ENCODE measurements around the gene ALCAM.

ALCAM gene

DNA sequence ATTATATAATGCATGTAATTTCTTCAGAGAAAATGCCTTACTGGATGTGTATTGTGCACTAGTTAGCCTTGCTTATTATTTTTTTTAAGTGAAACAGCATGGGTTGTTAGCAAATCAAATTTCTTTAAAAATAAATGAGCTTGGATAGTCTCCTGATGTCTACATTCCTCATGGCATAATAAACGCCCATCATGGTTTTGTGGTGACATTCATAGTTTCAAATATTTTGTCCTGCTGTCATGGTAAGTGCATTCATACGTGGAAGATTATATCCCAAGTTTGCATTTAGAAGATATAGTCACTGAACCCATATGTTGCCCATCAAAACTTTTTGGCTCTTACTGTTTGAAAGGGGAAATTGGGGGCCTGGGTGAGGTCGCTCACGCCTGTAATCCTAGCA lies 130.7 kb downstream of the ALCAM start:
- DNase-seq: peak; percentile 43

DNA sequence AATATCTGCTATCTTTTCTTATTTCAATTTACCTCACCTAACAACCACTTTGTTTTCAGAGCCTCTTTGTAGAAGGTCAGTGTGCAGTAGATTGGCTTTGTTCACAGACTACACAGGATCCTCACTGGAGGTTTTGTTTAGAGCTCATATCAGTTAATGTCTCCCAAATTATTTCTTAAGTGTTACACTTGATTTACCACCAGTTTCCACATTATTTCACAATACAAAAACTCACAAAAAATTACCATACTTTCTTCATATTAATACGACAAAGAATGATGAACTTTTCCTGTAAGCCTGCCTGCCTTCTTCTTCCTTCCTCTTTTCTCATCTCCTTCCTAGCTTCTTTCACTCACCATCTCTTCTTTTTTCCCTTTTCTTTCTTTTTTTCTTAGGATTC lies 133.3 kb downstream of the ALCAM start:
- DNase-seq: no peak

DNA sequence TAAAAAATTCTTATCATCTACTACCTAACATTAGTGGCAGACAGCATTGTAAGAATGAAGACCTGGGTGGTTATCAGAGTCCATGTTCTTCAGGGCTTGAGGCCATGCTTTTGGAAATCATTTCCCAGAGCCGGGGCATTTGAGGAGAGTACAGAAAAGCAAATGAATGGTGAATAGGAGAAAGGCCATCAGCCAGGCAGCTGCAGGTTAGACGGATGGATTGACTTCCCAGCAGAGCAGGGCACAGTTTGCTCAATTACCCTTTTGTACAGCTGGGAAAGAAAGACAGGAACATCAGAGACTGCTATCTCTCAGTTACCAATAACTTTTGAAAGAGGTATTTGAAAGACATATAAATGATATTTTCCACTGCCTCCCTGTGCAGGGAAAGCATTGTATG lies 135.6 kb downstream of the ALCAM start:
- no peak for DNase-seq

DNA sequence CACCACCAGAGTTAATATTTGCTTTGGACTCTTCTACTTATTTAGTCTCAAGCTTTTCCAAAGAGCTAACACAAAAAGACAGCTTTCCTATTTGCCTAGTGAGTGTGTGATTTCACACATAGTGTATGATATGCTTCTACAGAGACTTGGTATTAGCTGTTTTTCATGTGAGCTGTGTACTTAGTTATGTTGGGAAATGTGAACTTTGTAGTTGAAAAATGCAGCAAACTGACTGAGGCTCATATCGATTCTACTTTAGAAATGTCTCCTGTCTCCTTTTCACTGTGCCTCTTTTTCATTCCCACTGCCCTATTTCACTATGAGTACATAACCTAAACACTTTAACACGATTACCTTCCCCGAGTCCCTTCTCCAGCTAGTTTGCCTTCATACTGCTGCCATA lies 136.5 kb downstream of the ALCAM start:
- no peak for DNase-seq

DNA sequence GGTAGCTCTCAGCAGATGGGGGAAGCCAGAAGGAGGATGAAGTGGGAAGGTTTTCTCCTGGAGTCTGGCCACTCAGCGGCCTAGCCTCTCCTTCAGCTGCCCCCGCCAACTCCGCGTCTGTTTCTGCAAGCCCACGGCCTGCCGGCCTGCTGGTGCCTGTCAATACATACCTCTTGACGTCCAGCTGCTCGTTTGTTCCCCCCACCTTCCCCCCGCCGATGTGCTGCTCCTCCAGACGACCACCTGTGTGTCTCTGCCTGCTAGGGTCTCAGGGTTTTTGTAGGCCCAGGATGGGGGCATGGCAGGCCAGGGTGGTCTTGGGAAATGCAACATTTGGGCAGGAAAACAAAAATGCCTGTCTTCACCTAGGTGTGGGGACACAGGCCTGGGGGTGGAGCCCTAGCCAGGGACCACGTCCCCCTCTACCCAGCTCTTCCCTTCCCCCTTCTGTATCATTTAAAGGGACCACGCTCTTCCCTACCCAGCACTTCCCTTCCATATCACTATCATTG lies 137.8 kb downstream of the ALCAM start:
- DNase-seq: no peak

DNA sequence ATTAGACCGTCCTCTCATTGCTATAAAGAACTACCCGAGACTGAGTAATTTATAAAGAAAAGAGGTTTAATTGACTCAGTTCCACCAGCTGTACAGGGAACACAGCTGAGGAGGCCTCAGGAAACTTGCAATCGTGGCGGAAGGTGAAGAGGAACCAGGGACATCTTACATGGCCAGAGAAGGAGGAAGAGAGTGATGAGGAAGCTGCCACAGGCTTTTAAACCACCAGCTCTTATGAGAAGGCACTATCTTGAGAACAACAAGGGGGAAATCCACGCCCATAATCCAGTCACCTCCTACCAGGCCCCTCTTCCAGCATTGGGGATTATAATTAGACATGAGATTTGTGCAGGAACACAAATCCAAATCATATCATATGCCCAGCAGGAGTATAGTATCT lies 138.5 kb downstream of the ALCAM start:
- DNase-seq: no peak

DNA sequence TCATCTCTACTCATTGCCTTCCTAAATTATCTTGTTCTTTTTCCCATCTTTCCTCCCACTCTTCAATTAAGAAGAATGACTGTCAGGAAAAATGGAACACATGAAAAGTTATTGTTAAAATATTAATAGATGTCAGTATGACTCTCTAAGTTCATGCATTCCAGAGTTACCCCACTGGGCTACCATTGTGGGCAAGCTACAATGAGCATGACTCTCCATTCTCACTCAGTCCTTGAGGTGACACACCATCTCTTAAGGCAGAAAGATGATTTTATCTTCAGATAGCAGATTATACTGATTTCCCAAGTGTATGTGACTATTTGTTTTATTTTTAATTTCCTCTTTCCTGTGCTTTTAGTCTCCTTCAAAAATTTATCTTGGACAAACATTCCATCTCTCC lies 144.3 kb downstream of the ALCAM start:
- DNase-seq: peak; percentile 47

DNA sequence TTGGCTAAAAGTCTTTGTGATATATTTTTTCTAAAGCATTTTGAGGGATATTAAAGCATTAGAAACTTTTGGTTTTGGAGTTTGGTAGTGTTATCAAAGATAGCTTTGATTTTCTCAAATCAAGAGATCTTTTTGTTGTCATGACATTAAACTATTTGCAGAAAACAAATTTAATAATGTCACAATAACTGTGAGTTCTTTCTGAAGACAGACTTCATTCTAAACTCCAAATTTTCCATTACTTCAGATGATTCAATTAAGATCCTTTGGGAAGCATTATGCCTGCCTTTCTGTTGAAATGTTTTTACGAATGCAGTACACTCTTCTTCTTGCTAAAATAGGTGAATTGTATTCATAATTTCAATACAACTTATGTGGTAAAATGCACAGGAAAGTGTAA lies 145.4 kb downstream of the ALCAM start:
- no peak for DNase-seq

DNA sequence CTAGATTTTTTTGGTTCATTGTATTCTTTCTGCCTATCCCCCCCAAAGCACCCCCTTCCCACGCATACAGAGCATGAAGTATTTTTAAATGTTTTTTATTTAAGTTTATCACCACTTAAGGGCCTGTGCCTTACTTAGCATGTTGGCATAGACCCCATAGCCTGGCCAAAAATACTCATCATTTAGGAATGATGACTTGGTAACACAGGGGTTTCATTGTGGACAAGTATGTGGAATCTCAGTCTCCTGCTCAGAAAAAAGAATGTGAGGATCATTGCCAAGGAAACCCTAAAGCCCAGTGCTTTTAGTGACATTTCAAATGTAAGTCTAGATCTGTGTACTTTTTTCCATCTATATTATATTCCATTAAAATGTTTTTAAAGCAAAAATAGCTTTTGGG lies 146.3 kb downstream of the ALCAM start:
- peak; percentile 93 for DNase-seq

DNA sequence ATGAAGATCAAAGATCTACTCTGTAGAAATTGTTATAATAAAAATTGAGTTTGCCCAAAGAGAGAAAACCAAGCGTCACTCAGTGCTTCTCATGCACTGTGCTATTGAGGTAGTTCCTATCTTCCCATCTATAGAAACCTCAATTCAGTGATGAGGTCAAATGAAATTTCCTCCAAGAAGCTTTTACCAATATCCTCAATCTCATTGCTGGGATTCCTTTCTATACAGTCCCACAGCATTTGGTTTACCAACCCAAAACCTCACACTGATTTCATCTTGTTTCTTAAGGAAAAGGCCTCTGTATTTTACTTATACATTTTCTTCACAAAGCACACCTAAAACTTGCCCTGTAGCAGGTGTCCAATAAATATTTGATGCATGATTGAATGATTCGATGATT lies 147.2 kb downstream of the ALCAM start:
- DNase-seq: peak; percentile 82

DNA sequence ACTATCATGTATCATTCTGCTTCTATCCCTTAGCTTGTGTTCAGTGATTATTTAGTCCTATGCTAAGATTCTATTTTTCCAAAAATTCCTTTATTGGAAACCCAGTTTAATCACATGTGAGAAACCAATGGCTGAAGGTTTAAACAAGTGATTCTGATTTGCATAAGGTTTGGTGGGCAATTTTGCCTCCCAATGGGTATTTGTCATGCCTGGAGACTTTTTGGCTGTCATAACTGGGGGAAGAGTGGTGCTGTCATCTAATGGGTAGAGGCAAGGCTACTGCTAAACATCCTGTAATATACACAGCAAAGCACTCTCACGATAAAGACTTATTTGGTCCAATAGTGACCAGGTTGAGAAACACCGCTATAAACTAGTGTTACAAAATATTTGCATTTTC lies 148.7 kb downstream of the ALCAM start:
- no peak for DNase-seq

DNA sequence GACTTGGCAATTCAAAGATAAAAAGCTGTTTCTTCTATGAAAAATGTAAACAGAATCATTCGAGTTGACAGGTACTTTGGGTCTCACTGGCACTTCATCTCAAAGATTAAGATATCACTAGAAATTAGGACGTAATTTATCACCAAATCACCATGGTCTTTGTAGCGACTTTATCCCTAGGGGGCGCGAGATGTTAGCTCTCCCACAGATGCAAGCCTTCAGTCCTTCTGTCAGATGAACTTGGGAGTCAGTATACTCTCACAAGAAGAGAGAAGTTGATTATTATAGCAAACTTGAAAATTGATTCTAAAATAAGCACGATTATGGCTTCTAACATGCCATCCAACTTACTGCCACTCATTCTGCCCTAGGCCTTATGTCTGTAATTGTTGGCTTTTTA lies 150.3 kb downstream of the ALCAM start:
- no peak for DNase-seq

DNA sequence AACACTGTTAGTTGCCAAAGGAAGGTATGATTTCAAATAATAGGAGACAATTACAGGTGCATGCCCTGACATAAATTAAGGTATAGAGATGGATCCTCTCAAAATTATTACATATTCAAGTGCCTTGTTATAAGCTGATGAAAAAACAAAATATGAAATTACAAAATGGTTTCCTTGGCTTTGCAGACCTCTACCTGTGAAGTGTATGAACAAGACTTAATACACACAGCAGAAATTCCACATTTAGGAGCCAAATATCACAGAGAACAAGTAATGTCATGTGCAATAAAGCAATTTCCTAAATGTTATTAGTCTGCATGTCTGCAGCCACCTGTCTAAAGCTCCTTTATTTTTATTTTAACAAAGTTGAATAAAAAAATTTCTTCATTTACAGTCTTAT lies 151.5 kb downstream of the ALCAM start:
- DNase-seq: no peak

DNA sequence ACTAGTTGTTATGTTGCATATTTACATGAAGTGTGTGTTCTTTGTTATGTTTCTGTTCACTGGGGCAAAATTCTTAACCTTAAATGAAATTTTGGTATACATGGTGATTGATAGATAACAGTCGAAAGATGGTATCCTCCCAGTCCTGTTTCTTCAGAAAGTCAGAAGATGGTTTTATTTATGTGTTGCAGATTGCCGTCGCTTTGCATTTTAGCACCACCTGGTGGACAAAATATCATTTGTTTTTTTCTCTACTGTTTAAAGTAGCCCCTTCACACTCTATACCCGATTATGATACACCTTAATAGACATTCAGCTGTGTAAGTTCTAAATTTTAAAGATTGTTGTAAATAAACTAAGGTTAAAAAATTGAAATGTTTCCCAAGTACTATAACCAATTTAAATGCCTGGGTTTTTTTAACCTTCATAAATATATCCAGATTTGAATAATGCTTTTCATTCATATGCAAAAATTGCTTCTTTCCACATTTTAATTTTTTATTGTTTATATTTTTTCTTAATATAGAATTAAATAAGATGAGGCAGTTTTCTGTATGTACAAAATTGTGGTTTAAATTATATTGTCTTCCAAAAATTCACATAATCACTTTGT lies 152.2 kb downstream of the ALCAM start:
- DNase-seq: peak; percentile 73

DNA sequence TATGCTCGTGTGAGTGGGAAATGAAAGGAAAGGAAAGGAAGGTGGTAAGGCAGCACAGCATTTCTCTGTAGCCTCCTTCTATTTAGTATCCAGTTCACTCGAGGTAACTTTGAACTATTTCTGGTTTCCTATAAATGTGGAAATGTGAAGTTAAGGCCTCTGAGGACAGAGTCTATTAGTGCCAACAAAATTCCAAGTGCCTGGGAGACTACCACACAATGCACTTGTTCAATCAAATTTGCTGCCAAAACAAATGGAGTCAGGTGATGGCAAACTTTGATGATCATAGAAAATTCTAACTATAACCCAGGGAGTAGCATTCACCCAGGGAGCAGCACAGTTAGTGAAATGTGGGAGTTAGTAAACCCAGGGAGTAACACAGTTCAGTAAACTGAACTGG lies 155.1 kb downstream of the ALCAM start:
- no peak for DNase-seq

DNA sequence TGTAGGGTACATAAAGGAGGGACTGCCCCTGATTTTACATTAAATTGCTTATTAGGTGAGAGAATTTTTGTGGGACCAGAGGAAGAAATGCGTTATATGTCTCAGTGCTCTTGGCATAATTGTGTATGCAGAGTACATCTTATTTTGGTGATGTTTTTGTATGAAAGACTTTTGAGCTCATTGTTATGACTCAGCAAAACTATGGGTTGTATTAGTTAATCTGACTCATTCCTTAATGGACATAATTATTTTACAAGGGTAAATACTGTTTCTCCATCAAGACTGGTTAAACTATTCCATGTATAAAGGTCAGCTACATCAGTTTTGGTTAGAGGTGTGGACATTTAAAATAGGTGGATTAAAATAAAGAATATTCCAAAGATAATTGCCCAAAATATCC lies 156.8 kb downstream of the ALCAM start:
- DNase-seq: peak; percentile 36

DNA sequence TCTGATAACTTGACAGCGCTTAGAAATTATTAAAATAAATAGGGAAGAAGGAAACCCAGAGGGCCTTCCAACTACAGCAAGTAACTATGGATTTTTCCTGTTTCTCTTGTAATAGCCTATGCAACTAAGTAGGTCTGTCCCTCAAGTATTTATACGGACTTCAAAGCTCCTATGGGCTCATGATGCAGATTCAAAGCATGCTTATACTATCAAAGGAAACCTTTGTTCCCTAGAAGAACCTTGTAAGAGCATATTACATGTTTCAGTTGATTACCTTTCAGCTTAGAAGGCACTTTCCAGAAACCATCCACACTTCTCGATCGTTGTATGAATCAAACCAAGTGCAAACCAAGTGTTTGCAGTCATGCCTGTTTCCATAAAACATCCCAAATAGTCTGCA lies 158.8 kb downstream of the ALCAM start:
- DNase-seq: no peak

DNA sequence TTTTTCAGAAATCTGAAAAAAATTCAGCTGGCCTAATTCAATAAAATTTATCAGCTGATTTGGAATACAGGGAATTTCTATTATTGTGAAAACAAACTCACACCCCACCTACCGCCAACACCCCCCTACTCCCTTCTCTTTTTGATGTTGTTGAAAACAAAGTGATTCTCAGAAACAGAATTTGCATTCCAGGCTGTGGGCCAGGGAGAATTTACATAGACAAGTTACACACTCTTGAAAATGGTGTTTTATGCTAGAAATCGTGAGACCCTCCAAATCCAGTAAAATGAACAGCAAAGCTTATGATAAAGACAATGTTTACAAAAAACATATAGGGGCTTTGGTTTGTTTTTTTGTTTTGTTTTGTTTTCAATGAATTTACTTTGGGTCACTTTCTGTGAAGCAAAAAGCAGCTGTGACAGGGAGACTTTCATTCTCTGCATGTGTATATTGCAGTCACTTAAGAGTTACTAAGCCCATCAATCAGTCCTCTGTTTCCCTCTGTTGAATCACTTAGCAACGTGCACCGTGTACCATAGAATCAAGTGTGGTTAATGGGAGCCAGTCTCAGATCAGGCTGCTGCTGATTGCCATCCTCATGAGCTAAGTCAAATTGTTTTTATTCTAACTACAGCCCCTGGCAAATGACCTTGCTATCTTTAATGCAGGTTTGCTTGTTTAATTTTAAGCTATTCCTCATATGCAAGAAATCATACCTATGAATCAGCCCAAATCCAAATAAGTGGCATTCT lies 159.8 kb downstream of the ALCAM start:
- no peak for DNase-seq

DNA sequence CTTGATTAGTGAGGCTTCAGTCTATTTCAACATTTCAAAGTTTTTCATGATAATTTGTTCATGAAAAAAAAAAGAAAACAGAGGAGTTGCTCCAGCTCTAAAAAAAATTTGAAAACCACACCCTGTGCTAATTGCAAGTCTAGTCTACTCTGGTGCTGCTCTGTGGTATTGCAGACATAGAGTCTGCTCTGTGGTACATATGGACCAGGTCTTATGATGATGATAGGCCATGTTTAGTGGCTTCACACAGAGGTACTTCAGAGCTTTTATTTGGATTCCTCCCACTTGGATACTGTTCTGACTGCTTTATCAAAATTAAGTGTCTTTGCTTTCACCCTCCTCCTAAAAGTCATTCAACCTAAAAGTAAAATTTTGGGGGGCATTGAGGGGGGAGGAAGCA lies 160.8 kb downstream of the ALCAM start:
- no peak for DNase-seq

DNA sequence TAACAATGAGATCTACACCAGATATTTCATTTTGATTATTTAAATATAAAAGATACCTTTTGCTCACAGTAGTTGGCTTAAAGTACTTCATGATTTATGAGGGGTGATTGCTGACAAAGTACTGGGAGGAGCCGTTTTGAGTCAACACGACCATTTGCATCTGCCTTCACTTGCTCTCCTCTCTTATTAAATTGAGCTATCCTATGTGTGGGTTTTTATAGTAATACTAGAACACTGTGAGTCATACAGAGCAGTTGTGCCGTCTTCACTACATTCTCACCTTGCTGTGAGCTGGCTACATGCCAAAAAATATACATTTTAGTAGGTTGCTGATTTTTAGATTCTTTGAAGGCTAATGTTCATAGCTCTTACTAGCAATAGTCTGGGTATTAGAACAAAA lies 161.2 kb downstream of the ALCAM start:
- DNase-seq: peak; percentile 52

DNA sequence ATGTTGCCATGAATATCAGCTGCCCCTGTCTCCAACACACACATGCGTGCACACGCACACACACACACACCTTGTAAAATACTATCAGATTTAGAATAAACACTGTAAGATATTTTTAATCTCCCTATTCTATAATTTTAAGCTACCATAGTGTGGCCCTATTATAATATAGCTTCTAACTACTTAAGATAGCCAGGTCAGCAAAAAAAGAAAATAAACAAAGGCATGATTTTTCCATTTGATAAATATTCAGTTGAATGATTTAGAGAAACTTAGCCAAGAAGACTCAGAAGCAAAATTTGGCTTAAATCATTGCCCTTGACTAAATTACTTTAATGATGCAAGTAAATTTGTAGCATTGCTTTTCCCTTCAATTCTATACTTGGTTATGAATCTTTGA lies 162.2 kb downstream of the ALCAM start:
- DNase-seq: no peak

DNA sequence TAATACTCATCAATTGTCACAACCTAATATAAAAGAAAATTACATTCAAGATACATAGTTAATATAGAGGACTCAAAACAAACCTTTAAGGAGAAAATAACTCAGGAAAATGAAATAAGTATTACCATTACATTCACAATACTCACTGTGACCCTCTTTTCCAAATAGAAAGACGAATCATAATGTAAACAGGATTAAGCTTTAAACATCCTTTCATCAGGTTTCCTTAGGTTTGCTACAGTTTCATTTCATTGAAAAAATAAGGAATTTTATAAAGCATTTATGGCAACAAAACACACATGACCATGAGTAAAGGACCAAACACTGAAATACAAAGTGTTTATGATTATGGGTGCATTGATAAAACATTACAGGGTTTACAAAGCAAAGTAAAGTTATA lies 162.7 kb downstream of the ALCAM start:
- no peak for DNase-seq

DNA sequence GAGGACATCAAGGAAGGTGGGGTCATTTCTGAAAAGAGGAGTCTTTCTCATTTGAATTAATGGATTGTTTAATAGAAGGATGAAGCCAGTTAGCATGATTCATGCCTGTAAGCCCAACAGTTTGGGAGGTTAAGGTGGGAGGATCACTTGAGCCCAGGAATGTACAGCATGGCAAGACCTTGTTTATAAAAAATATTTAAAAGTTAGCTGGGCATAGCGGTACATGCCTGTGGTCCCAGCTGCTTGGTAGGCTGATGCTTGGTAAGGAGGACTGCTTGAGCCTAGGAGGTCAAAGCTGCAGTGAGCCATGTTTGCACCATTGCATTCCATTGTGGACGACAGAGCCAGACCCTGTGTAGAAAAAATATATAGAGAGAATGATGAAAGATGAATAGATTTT lies 165.5 kb downstream of the ALCAM start:
- DNase-seq: no peak

DNA sequence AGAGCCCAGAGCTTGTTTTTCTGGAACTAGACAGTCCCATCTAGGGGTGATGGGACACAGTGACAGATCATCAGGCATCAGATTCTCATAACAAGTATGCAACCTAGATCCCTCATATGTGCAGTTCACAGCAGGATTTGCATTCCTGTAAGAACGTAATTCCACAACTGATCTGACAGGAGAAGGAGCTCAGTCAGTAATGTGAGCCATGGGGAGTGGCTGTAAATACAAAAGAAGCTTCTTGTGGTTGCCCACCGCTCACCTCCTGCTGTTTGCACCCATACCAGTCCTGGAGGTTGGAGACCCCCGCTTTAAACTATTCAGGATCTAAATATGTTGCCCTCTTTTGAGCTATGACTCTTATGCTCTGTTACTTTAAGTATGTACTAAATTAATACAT lies 167.3 kb downstream of the ALCAM start:
- DNase-seq: peak; percentile 75

DNA sequence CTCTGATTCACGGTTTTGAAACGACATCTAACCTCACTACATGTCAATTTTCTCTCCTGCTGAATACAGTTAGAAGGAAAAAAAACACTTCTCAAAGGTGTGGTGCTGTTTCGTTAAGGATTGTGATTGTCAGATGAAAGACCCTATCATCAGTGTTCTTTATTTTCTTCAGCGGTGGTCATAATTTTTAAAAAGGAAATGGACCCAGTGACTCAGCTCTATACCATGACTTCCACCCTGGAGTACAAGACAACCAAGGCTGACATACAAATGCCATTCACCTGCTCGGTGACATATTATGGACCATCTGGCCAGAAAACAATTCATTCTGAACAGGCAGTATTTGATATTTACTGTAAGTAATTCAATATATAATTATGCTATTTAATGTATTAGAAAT lies 167.8 kb downstream of the ALCAM start:
- DNase-seq: no peak

All from fibroblast of upper back skin (primary cell).